Caco-2 (cell line): ENCODE results near the gene ZNRF3. TPM values are rescaled to one million over a fixed set of nuclear protein-coding genes. Genes with fewer than 3 reads are reported as not detected.

ENCODE experiments used
- BruUV-seq: library from RNA; stranded (reverse); fragments of 400-500 nt; replicated peaks from 2 replicates; lab custom pipeline; 2021; lab: Mats Ljungman, UMichigan
- CTCF ChIA-PET: fragments of 300-600 bp; sonication (Branson Sonifier 250); formaldehyde crosslinking; loops from one replicate; lab custom pipeline; 2022; ENCODE audit warnings: antibody characterized with exemption; lab: Charles Lee
- POLR2A ChIA-PET: fragments of 300-600 bp; sonication (Branson Sonifier 250); formaldehyde crosslinking; loops from one replicate; lab custom pipeline; 2022; ENCODE audit warnings: antibody characterized with exemption; lab: Charles Lee
- DNase-seq, 2 experiments: peaks; one replicate each; pipeline versions ENCODE4 v3.0.0 to v3.0.0-alpha.2; 2020 to 2022
- H3K27me3 ChIP-seq: replicated peaks from 2 replicates; pipeline ENCODE4 v1.6.0; 2011; ENCODE audit warnings: low read length; ENCODE audit not compliant: control insufficient read depth, insufficient read depth
- H3K36me3 ChIP-seq: 2 replicates; pipeline ENCODE4 v1.5.1; 2011; ENCODE audit warnings: low read length; ENCODE audit not compliant: control insufficient read depth, insufficient read depth
- H3K4me1 ChIP-seq: fragments of 250-450 bp; sonication (Bioruptor Pico); 2 replicates; pipeline ENCODE4 v1.5.1; 2020; ENCODE audit warnings: mild to moderate bottlenecking
- H3K4me3 ChIP-seq: 2 replicates; pipeline ENCODE4 v1.5.1; 2011; ENCODE audit warnings: low read depth, mild to moderate bottlenecking, control low read depth, low read length
- H3K9me3 ChIP-seq: fragments of 250-450 bp; sonication (Bioruptor Pico); 2 replicates; pipeline ENCODE4 v1.5.1; 2020; ENCODE audit warnings: mild to moderate bottlenecking, moderate library complexity
- H3K27ac Mint-ChIP-seq: one replicate; pipeline ENCODE4 v1.8.0; 2022; ENCODE audit warnings: mixed read lengths; ENCODE audit not compliant: unreplicated experiment
- H3K27me3 Mint-ChIP-seq: one replicate; pipeline ENCODE4 v1.8.0; 2022; ENCODE audit warnings: mixed read lengths; ENCODE audit not compliant: insufficient read depth, unreplicated experiment
- H3K36me3 Mint-ChIP-seq: one replicate; pipeline ENCODE4 v1.8.0; 2022; ENCODE audit warnings: mild to moderate bottlenecking, mixed read lengths; ENCODE audit not compliant: insufficient read depth, unreplicated experiment
- H3K4me1 Mint-ChIP-seq: one replicate; pipeline ENCODE4 v1.8.0; 2022; ENCODE audit warnings: low read depth, mixed read lengths; ENCODE audit not compliant: unreplicated experiment
- H3K4me3 Mint-ChIP-seq: one replicate; pipeline ENCODE4 v1.8.0; 2022; ENCODE audit warnings: mild to moderate bottlenecking, moderate library complexity, mixed read lengths; ENCODE audit not compliant: unreplicated experiment
- H3K9me3 Mint-ChIP-seq: one replicate; pipeline ENCODE4 v1.8.0; 2022; ENCODE audit warnings: mixed read lengths; ENCODE audit not compliant: unreplicated experiment
- intact Hi-C: fragments of 100-400 bp; cut with micrococcal nuclease; formaldehyde crosslinking; loops from one replicate; pipeline ENCODE4 v1.10.0; 2022; ENCODE audit not compliant: unreplicated experiment
- total RNA-seq: library from RNA; stranded (reverse); gene quantifications from 2 replicates; pipeline ENCODE4 v1.2.3, GENCODE V29; 2022
- TF ChIP-seq, protein P1 (sequence below), 2 experiments: fragments of 200-600 bp in 1 of 2; IDR thresholded peaks; 1 replicate in 1 of 2; 2 replicates in 1 of 2; pipeline versions ENCODE4 v1.5.1 to v1.8.0; 2011 to 2022; ENCODE audit warnings: antibody characterized with exemption in 1 of 2, control low read depth in 1 of 2, inconsistent platforms in 1 of 2, low read depth in 1 of 2, low read length in 1 of 2, mild to moderate bottlenecking in 1 of 2, moderate library complexity in 1 of 2; ENCODE audit not compliant: insufficient read depth in 1 of 2, severe bottlenecking in 1 of 2, unreplicated experiment in 1 of 2

The ZNRF3 gene
- total RNA-seq, 1 experiment from 2014 or later, result 41.1 TPM

DNA sequence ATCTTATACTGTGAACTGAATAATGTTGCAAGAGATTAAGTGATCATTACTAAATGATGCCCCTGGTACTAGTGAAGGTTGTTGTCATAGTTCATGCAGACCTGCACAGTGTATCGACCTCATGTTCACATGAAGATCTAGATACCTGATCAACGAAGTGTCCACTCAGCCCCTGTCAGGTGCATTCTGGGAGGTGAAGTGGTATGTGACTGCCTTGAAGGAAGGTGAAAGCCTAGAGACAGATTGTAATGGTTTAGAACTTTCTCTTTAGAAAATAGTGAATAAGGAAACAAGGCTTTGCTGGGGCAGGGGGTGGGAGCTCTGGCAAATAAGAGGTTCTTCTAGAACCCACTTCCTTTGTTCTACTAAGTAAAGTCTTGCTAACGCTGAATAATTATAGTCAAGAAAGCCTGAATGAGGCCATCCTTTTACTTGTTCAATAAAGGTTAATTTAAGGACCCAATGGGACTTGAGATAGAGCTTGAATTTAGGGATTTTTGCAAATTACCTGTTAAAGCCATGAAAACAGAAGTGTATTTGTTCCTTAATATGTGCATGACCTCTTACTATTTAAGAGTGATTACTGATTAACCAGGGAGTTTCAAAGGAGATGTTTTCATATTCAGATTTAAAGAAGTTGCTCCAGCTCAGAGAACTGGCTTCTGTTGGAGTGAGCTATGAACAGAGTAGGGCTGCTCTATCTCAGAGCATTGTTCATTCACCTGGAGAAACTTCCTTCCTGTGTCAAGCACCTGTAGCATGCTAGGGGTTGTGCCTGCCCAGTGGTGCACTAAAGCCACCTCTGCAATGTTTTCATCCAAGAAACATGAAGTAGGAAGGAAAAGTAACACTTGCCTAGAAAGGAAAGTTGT, 132.9 kb downstream of the ZNRF3 start:
- H3K27me3 Mint-ChIP-seq, result no peaks in the 10 kb centered on the region
- no peak for DNase-seq
- TF ChIP-seq, protein P1, sequence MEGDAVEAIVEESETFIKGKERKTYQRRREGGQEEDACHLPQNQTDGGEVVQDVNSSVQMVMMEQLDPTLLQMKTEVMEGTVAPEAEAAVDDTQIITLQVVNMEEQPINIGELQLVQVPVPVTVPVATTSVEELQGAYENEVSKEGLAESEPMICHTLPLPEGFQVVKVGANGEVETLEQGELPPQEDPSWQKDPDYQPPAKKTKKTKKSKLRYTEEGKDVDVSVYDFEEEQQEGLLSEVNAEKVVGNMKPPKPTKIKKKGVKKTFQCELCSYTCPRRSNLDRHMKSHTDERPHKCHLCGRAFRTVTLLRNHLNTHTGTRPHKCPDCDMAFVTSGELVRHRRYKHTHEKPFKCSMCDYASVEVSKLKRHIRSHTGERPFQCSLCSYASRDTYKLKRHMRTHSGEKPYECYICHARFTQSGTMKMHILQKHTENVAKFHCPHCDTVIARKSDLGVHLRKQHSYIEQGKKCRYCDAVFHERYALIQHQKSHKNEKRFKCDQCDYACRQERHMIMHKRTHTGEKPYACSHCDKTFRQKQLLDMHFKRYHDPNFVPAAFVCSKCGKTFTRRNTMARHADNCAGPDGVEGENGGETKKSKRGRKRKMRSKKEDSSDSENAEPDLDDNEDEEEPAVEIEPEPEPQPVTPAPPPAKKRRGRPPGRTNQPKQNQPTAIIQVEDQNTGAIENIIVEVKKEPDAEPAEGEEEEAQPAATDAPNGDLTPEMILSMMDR (IDR thresholded peaks at IDR 0.05; ENCODE audit: insufficient read depth in 1 of 2, low read depth in 1 of 2, low read length in 1 of 2, severe bottlenecking in 1 of 2, unreplicated experiment in 1 of 2), result no peak
- no TSS peak for BruUV-seq
- Histone ChIP-seq H3K4me1 (peaks cover 32% of the 10 kb centered on the region), H3K9me3 (no peaks in the 10 kb centered on the region), H3K27me3 (no peaks in the 10 kb centered on the region), H3K4me3 (no peak overlapping the region), H3K36me3 (no peaks in the 10 kb centered on the region)
- intact Hi-C loops, result no loop called here
- no peak overlapping the region for H3K4me3 Mint-ChIP-seq
- H3K27ac Mint-ChIP-seq, result peak overlapping the region; percentile 20
- POLR2A ChIA-PET, result no interaction called here
- peaks cover 16% of the 10 kb centered on the region for H3K4me1 Mint-ChIP-seq
- H3K36me3 Mint-ChIP-seq, result peaks cover 68% of the 10 kb centered on the region
- CTCF ChIA-PET, result no interaction called here
- peaks cover 14% of the 10 kb centered on the region for H3K9me3 Mint-ChIP-seq

DNA sequence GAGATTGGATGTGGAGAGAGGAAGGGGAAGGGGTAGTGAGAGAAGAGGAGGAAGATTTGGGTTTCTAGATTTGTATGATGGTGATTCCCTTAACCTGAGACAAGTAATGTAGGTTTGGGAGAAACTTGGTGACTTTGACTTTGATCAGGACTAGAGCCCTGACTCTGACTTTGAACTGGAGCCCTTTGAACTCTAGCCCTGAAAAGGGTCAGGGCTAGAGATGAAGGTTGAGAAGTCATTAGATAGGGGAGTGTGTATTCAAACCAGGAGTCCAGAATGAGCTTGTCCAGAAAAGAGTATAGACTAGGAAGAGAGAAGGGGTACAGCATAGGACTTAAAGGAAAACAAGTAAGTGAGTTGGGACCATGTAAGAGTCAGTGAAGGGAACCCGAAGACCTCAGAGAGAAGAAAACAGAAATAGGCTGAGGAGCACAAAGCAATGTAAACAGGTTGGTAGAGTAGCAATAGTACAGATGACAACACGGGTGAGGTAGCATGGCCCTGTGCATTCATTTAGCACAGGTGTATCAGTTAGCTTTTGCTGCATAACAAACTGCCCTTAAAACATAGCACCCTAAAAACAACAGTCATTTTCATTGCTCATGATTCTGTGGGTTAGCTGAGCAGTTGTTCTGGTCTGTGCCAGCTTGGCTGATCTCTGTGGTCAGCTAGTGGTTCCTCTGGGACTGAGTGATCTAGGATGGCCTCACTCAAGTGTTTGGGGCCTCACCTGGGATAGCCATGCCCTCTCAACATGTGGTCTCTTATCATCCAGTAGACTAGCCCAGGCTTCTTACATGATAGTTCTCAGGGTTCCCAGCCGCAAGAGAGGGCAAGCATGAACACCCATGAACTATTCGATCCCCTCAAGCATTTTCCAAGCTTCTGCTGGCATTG, 135.2 kb downstream of the ZNRF3 start:
- Mint-ChIP-seq H3K9me3 (peaks cover 14% of the 10 kb centered on the region), H3K4me1 (peaks cover 25% of the 10 kb centered on the region), H3K36me3 (peaks cover 46% of the 10 kb centered on the region), H3K27me3 (no peaks in the 10 kb centered on the region), H3K27ac (peak overlapping the region; percentile 20), H3K4me3 (no peak overlapping the region)
- no peak for DNase-seq
- Histone ChIP-seq H3K27me3 (no peaks in the 10 kb centered on the region), H3K36me3 (no peaks in the 10 kb centered on the region), H3K4me3 (no peak overlapping the region), H3K4me1 (peaks cover 45% of the 10 kb centered on the region), H3K9me3 (no peaks in the 10 kb centered on the region)
- TF ChIP-seq, protein P1 (IDR thresholded peaks at IDR 0.05; ENCODE audit: insufficient read depth in 1 of 2, low read depth in 1 of 2, low read length in 1 of 2, severe bottlenecking in 1 of 2, unreplicated experiment in 1 of 2), result no peak
- BruUV-seq, result no TSS peak
- ChIA-PET CTCF (no interaction called here), POLR2A (no interaction called here)
- intact Hi-C loops, result no loop called here

DNA sequence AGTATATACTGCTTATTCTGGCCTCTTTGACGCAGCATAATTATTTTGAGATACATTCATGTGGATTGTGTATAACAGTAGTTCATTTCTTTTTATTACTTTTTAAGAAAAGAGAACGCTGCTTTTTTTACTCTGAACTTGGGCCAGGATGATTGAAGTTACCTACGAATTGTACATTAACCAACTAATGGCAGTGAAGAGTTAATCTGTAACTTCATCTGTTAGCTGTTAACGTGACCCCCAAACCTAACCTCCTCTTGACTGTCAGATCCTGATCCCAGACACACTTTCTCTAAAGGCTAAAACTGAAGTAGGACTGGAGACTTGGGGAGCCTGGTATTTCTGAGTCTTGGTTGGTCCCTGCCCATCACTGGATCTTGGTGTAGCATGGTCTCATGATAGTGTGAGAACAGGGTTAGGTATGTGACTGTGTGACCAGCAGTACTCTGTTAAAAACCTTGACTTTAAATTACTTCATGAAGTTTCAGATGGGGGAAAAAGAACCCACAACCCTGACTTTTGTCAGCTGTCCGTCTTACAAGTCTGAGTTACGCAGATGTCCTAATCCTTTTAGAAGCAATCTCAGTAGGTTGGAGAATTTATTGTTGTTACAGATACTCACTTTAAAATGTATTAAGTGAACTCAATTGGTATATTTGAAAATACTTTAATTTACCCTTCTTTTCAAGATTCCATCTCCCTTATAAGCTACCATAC, 138.9 kb downstream of the ZNRF3 start:
- Mint-ChIP-seq H3K4me1 (peaks cover 33% of the 10 kb centered on the region), H3K27me3 (no peaks in the 10 kb centered on the region), H3K27ac (peak overlapping the region; percentile 50), H3K4me3 (peak overlapping the region; percentile 46), H3K9me3 (peaks cover 14% of the 10 kb centered on the region), H3K36me3 (peaks cover 38% of the 10 kb centered on the region)
- Histone ChIP-seq H3K27me3 (no peaks in the 10 kb centered on the region), H3K36me3 (no peaks in the 10 kb centered on the region; the same call in none of the 2 replicates), H3K4me3 (no peak overlapping the region), H3K9me3 (no peaks in the 10 kb centered on the region), H3K4me1 (peaks cover 28% of the 10 kb centered on the region)
- BruUV-seq, result no TSS peak
- DNase-seq, result no peak
- ChIA-PET POLR2A (no interaction called here), CTCF (no interaction called here)
- TF ChIP-seq, protein P1 (IDR thresholded peaks at IDR 0.05; ENCODE audit: insufficient read depth in 1 of 2, low read depth in 1 of 2, low read length in 1 of 2, severe bottlenecking in 1 of 2, unreplicated experiment in 1 of 2), result no peak
- intact Hi-C loops, result no loop called here
